Measurements from ENCODE around the gene ANO9. TPM values are rescaled to one million over a fixed set of nuclear protein-coding genes. Genes with fewer than 3 reads are reported as not detected.
A peak's percentile ranks its signal among the peaks of the same experiment; 100 is the strongest.
"Not testable (repeated sequence)": the region's sequence is repeated elsewhere in the genome, so short reads cannot be mapped to it uniquely, and the experiment has no call there.

Gene ANO9
- total and polyA plus RNA-seq, 4 donors: 0.20 to 0.75 (median 0.40) TPM

DNA sequence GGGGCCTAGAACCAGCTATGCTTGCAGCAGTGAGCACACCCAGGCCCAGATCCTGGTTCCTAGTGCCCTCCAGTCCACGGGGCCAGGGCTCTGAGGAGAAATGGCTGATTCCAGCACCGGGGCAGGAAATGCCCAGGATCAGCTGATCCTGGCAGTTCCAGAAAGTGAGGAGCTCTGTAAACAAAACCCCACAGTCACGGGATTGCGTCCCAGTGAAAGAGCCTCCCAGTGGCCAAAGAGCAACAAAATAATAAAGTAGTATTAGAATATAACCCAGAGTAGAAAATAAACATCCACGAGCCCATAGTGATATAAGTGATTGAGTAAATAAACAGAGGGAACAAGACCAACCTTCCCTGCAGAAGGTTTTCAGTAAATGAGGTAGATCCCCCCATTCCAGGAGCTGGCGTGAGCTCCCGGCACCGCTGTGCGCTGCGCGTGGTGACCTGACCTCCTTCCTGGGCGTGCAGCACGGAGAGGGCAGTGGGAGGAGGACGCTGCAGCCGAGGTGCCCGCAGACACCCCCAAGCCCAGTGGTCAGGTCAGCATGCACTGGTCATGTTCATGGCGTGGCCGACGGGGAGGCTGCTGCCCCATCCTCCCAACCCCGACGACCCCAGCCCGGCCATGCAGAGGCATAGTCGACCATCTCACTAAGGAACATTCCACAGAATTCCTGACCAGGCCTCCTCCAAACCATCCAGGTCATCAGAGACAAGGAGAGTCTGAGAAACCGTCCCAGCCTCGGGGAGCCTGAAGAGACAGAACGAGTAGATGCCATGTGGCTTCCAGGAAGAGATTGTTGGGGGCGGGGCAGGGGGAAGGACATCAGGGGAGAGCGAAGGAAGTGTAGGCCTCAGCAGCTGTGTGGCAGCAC lies 28.1 kb upstream of the ANO9 start:
- 46% methylated on average over 28 of the region's 28 CpGs for WGBS
- Histone ChIP-seq H3K9ac (ENCODE audit: low read depth in 1 of 2, low read length in 2 of 2) (peak overlapping the region; percentile 30 to 49), H3K27ac (ENCODE audit: low read depth in 1 of 2, low read length in 2 of 2) (peak overlapping the region; percentile 96 to 99), H3K36me3 (ENCODE audit: control insufficient read depth in 4 of 4, insufficient read depth in 3 of 4, low read depth in 1 of 4, low read length in 3 of 4) (no peaks in the 10 kb centered on the region), H3K4me3 (ENCODE audit: low read depth in 1 of 3, low read length in 3 of 3) (peak overlapping the region; percentile 28 to 46 (median 33)), H3K27me3 (ENCODE audit: control insufficient read depth in 4 of 4, insufficient read depth in 4 of 4, low read length in 3 of 4) (no peaks in the 10 kb centered on the region), H3K4me1 (ENCODE audit: control insufficient read depth in 4 of 4, insufficient read depth in 4 of 4, low read length in 3 of 4) (peaks cover 4 to 8% (median 5%) of the 10 kb centered on the region in 4 donors), H3K9me3 (ENCODE audit: control insufficient read depth in 4 of 4, low read length in 3 of 4) (no peaks in the 10 kb centered on the region)
- no peak for DNase-seq (ENCODE audit: low spot score)
- TF ChIP-seq, protein P1, sequence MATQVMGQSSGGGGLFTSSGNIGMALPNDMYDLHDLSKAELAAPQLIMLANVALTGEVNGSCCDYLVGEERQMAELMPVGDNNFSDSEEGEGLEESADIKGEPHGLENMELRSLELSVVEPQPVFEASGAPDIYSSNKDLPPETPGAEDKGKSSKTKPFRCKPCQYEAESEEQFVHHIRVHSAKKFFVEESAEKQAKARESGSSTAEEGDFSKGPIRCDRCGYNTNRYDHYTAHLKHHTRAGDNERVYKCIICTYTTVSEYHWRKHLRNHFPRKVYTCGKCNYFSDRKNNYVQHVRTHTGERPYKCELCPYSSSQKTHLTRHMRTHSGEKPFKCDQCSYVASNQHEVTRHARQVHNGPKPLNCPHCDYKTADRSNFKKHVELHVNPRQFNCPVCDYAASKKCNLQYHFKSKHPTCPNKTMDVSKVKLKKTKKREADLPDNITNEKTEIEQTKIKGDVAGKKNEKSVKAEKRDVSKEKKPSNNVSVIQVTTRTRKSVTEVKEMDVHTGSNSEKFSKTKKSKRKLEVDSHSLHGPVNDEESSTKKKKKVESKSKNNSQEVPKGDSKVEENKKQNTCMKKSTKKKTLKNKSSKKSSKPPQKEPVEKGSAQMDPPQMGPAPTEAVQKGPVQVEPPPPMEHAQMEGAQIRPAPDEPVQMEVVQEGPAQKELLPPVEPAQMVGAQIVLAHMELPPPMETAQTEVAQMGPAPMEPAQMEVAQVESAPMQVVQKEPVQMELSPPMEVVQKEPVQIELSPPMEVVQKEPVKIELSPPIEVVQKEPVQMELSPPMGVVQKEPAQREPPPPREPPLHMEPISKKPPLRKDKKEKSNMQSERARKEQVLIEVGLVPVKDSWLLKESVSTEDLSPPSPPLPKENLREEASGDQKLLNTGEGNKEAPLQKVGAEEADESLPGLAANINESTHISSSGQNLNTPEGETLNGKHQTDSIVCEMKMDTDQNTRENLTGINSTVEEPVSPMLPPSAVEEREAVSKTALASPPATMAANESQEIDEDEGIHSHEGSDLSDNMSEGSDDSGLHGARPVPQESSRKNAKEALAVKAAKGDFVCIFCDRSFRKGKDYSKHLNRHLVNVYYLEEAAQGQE (IDR thresholded peaks at IDR 0.05): peak; percentile 90
- TF ChIP-seq JUND (IDR thresholded peaks at IDR 0.05): no peak
- TF ChIP-seq FOXA2 (IDR thresholded peaks at IDR 0.05): peak; percentile 72
- TF ChIP-seq, protein P2, sequence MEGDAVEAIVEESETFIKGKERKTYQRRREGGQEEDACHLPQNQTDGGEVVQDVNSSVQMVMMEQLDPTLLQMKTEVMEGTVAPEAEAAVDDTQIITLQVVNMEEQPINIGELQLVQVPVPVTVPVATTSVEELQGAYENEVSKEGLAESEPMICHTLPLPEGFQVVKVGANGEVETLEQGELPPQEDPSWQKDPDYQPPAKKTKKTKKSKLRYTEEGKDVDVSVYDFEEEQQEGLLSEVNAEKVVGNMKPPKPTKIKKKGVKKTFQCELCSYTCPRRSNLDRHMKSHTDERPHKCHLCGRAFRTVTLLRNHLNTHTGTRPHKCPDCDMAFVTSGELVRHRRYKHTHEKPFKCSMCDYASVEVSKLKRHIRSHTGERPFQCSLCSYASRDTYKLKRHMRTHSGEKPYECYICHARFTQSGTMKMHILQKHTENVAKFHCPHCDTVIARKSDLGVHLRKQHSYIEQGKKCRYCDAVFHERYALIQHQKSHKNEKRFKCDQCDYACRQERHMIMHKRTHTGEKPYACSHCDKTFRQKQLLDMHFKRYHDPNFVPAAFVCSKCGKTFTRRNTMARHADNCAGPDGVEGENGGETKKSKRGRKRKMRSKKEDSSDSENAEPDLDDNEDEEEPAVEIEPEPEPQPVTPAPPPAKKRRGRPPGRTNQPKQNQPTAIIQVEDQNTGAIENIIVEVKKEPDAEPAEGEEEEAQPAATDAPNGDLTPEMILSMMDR (IDR thresholded peaks at IDR 0.05; ENCODE audit: low read depth, low read length, missing input control): peak; percentile 43
- TF ChIP-seq YY1 (IDR thresholded peaks at IDR 0.05): peak; percentile 97
- no peak for TF ChIP-seq TAF1 (conservative IDR thresholded peaks at IDR 0.05)
- no peak for TF ChIP-seq HNF4G (IDR thresholded peaks at IDR 0.05)
- TF ChIP-seq, protein P3, sequence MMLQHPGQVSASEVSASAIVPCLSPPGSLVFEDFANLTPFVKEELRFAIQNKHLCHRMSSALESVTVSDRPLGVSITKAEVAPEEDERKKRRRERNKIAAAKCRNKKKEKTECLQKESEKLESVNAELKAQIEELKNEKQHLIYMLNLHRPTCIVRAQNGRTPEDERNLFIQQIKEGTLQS (IDR thresholded peaks at IDR 0.05): no peak
- TF ChIP-seq SP1 (IDR thresholded peaks at IDR 0.05): peak; percentile 85
- TF ChIP-seq, protein P4, sequence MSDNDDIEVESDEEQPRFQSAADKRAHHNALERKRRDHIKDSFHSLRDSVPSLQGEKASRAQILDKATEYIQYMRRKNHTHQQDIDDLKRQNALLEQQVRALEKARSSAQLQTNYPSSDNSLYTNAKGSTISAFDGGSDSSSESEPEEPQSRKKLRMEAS (IDR thresholded peaks at IDR 0.05): no peak
- TF ChIP-seq GABPA (IDR thresholded peaks at IDR 0.05 in 1 of 2, conservative IDR thresholded peaks at IDR 0.05 in 1 of 2): peak in 1 of 2 donors; percentile 84
- no peak for TF ChIP-seq EGR1 (IDR thresholded peaks at IDR 0.05; ENCODE audit: low read depth in 2 of 2)
- peak in 1 of 2 donors; percentile 63 for TF ChIP-seq RAD21 (IDR thresholded peaks at IDR 0.05)
- peak; percentile 66 to 70 for TF ChIP-seq HNF4A (conservative IDR thresholded peaks at IDR 0.05)
- peak; percentile 68 for TF ChIP-seq FOXA1 (IDR thresholded peaks at IDR 0.05)
- TF ChIP-seq RXRA (IDR thresholded peaks at IDR 0.05): peak; percentile 43 to 66
- TF ChIP-seq, protein P5, sequence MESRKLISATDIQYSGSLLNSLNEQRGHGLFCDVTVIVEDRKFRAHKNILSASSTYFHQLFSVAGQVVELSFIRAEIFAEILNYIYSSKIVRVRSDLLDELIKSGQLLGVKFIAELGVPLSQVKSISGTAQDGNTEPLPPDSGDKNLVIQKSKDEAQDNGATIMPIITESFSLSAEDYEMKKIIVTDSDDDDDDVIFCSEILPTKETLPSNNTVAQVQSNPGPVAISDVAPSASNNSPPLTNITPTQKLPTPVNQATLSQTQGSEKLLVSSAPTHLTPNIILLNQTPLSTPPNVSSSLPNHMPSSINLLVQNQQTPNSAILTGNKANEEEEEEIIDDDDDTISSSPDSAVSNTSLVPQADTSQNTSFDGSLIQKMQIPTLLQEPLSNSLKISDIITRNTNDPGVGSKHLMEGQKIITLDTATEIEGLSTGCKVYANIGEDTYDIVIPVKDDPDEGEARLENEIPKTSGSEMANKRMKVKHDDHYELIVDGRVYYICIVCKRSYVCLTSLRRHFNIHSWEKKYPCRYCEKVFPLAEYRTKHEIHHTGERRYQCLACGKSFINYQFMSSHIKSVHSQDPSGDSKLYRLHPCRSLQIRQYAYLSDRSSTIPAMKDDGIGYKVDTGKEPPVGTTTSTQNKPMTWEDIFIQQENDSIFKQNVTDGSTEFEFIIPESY (IDR thresholded peaks at IDR 0.05): no peak
- peak; percentile 40 for TF ChIP-seq NR2F2 (IDR thresholded peaks at IDR 0.05)

DNA sequence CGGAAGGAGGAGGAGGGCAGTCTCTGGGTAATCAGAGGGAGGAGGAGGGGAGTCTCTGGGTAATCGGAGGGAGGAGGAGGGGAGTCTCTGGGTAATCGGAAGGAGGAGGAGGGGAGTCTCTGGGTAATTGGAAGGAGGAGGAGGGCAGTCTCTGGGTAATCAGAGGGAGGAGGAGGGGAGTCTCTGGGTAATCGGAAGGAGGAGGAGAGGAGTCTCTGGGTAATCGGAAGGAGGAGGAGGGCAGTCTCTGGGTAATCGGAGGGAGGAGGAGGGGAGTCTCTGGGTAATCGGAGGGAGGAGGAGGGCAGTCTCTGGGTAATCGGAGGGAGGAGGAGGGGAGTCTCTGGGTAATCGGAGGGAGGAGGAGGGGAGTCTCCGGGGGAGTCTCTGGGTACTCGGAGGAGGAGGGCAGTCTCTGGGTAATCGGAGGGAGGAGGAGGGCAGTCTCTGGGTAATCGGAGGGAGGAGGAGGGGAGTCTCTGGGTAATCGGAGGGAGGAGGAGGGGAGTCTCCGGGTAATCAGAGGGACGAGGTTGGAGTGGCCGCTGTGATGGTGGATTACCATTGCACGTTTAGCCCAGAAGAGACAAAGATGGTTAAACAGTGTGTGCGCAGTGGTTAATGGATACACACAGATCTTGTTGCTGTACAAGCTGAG lies 27.3 kb upstream of the ANO9 start:
- not testable (repeated sequence) for H3K27me3 ChIP-seq (ENCODE audit: control insufficient read depth in 4 of 4, insufficient read depth in 4 of 4, low read length in 3 of 4); H3K4me1 ChIP-seq (ENCODE audit: control insufficient read depth in 4 of 4, insufficient read depth in 4 of 4, low read length in 3 of 4); H3K9me3 ChIP-seq (ENCODE audit: control insufficient read depth in 4 of 4, low read length in 3 of 4); H3K36me3 ChIP-seq (ENCODE audit: control insufficient read depth in 4 of 4, insufficient read depth in 3 of 4, low read depth in 1 of 4, low read length in 3 of 4); DNase-seq (ENCODE audit: low spot score)
- peak overlapping the region; percentile 30 to 41 for H3K9ac ChIP-seq (ENCODE audit: low read depth in 1 of 2, low read length in 2 of 2)
- H3K27ac ChIP-seq (ENCODE audit: low read depth in 1 of 2, low read length in 2 of 2): peak overlapping the region; percentile 96 to 99
- H3K4me3 ChIP-seq (ENCODE audit: low read depth in 1 of 3, low read length in 3 of 3): peak overlapping the region; percentile 28 to 46 (median 33)
- 45% methylated on average over 19 of the region's 19 CpGs for WGBS

Data from liver (tissue), 9 donors.